Measurements from ENCODE around the gene RASEF. TPM values are rescaled to one million over a fixed set of nuclear protein-coding genes. Genes with fewer than 3 reads are reported as not detected.
A peak's percentile ranks its signal among the peaks of the same experiment; 100 is the strongest.

Gene RASEF
- polyA plus RNA-seq, 2 of the 4 experiments (the other 2 are of a cell fraction): 5.1 to 8.8 TPM

- ChIA-PET CTCF (interaction anchor here (1.4 kb wide), 1 partner anchor 21 kb away, joined by 3 read pairs; the partner anchor contains the start of gene RASEF), POLR2A (no interaction called here)
- H3K9me3 ChIP-seq: no peaks in the 10 kb centered on the region
- DNase-seq (ENCODE audit: low read depth in 1 of 2, low spot score in 1 of 2): peak in 1 of 2 experiments; percentile 30
- peak overlapping the region; percentile 57 for H3K4me2 ChIP-seq
- FAIRE-seq: no peak
- peak in 1 of 2 experiments; percentile 38; a peak in 2 of 6 replicates for ATAC-seq
- no peak overlapping the region for H3K4me3 ChIP-seq
- peaks cover 44% of the 10 kb centered on the region for H3K4me1 ChIP-seq
- peak; percentile 67; the same call in 1 of the 2 replicates for TF ChIP-seq JUNB (IDR thresholded peaks at IDR 0.05)
- no peak for TF ChIP-seq CTCF (IDR thresholded peaks at IDR 0.05)
- peak; percentile 22 to 28; a peak in 2 of 5 replicates for TF ChIP-seq EP300 (IDR thresholded peaks at IDR 0.05)
- peak; percentile 85 for TF ChIP-seq GATA3 (IDR thresholded peaks at IDR 0.05; ENCODE audit: borderline replicate concordance)
- peak in 1 of 2 experiments; percentile 7; a peak in 2 of 5 replicates for TF ChIP-seq RAD21 (conservative IDR thresholded peaks at IDR 0.05 in 1 of 2, IDR thresholded peaks at IDR 0.05 in 1 of 2)
- peak; percentile 42; the same call in 1 of the 2 replicates for TF ChIP-seq FOSL2 (IDR thresholded peaks at IDR 0.05)
- no peak for TF ChIP-seq FOSL2 (CRISPR knock-in tag; IDR thresholded peaks at IDR 0.05)
- H3K27ac ChIP-seq: peak overlapping the region; percentile 60 to 77; a peak in 5 of 6 replicates
- 0% methylated on average over 1 of the region's 1 CpG for WGBS (ENCODE audit: missing lambda C conversion rate)
Measured at GRCh38 chr9:83041771-83042170, 21.2 kb downstream of the RASEF start.

- H3K4me3 ChIP-seq: no peak overlapping the region
- DNase-seq (ENCODE audit: low read depth in 1 of 2, low spot score in 1 of 2): no peak
- H3K27ac ChIP-seq: peak overlapping the region in 1 of 2 experiments; percentile 34; a peak in 4 of 6 replicates
- no peak overlapping the region for H3K4me2 ChIP-seq
- TF ChIP-seq HOXA7 (CRISPR knock-in tag; IDR thresholded peaks at IDR 0.05) (no peak), RAD21 (conservative IDR thresholded peaks at IDR 0.05 in 1 of 2, IDR thresholded peaks at IDR 0.05 in 1 of 2) (no peak), RNF2 (IDR thresholded peaks at IDR 0.05; ENCODE audit: borderline replicate concordance, low read depth) (no peak), KDM1A (IDR thresholded peaks at IDR 0.05; ENCODE audit: low read depth) (no peak), MAFK (IDR thresholded peaks at IDR 0.05; ENCODE audit: partially characterized antibody) (no peak), E2F6 (IDR thresholded peaks at IDR 0.05; ENCODE audit: borderline replicate concordance, low read depth) (no peak), CBX8 (IDR thresholded peaks at IDR 0.05) (no peak), SREBF2 (IDR thresholded peaks at IDR 0.05) (no peak), HOXB5 (CRISPR knock-in tag; IDR thresholded peaks at IDR 0.05) (no peak), NR3C1 (IDR thresholded peaks at IDR 0.05) (no peak), ZFP36 (IDR thresholded peaks at IDR 0.05; ENCODE audit: borderline replicate concordance, partially characterized antibody) (no peak), KDM5A (IDR thresholded peaks at IDR 0.05) (no peak), NPAS2 (CRISPR knock-in tag; IDR thresholded peaks at IDR 0.05; ENCODE audit: borderline replicate concordance) (no peak), PBX3 (IDR thresholded peaks at IDR 0.05) (no peak), EHF (CRISPR knock-in tag; IDR thresholded peaks at IDR 0.05) (no peak), ZSCAN20 (CRISPR knock-in tag; IDR thresholded peaks at IDR 0.05) (no peak)
- ATAC-seq: peak; percentile 46 to 50; a peak in 5 of 6 replicates
- WGBS (ENCODE audit: missing lambda C conversion rate): 76% methylated on average over 5 of the region's 5 CpGs
- ChIA-PET CTCF (interaction anchor here (0.8 kb wide), 1 partner anchor 19 kb away, joined by 4 read pairs; no protein-coding TSS in a partner anchor), POLR2A (no interaction called here)
- peaks cover 41% of the 10 kb centered on the region for H3K4me1 ChIP-seq
- no peak for FAIRE-seq
- H3K9me3 ChIP-seq: no peaks in the 10 kb centered on the region
Measured at GRCh38 chr9:83039303-83039702, 23.6 kb downstream of the RASEF start.
